ENCODE measurements around the gene CPT1B.

GRCh38 chr22:50606165-50606945 lies 28.1 kb upstream of the CPT1B start:
- peak in 1 of 2 donors; percentile 20 for TF ChIP-seq CTCF (IDR thresholded peaks at IDR 0.05; ENCODE audit: extremely low read depth in 1 of 2, insufficient read depth in 1 of 2, low read depth in 1 of 2, low read length in 2 of 2)
- TF ChIP-seq MAX (IDR thresholded peaks at IDR 0.05; ENCODE audit: insufficient read depth, insufficient read length): no peak
- TF ChIP-seq POLR2A (IDR thresholded peaks at IDR 0.05; ENCODE audit: low read depth, low read length): no peak
- no peak for TF ChIP-seq POLR2AphosphoS5 (IDR thresholded peaks at IDR 0.05; ENCODE audit: insufficient read depth, low read depth, low read length)
- TF ChIP-seq FOS (IDR thresholded peaks at IDR 0.05; ENCODE audit: borderline replicate concordance, insufficient read depth, low read length): no peak
- no peak for TF ChIP-seq EZH2 (IDR thresholded peaks at IDR 0.05; ENCODE audit: borderline replicate concordance, low read depth, low read length, severe bottlenecking)
- TF ChIP-seq GATA2 (IDR thresholded peaks at IDR 0.05; ENCODE audit: insufficient read depth, insufficient read length, low read depth, low read length): no peak

Measured in endothelial cell of umbilical vein (primary cell).